Activated T-helper 1 cell treated with anti-CD3 and anti-CD28 coated beads, Interleukin-12 subunit alpha, Interleukin-12 subunit beta, Interleukin-2, Interleukin-4 antibody, amounts not matched to agents 30 ng/mL and 10 ng/mL and 1 ng/mL, durations not matched to agents 14 hours and 24 hours and 36 hours (primary cell): ENCODE measurements around the gene MAP4. TPM values are rescaled to one million over a fixed set of nuclear protein-coding genes. Genes with fewer than 3 reads are reported as not detected.
A peak's percentile ranks its signal among the peaks of the same experiment; 100 is the strongest.
"Not testable (repeated sequence)": the region's sequence is repeated elsewhere in the genome, so short reads cannot be mapped to it uniquely, and the experiment has no call there.

Experiments
- DNase-seq: peaks from one replicate; pipeline ENCODE4 v3.0.0; 2021; ENCODE audit warnings: low spot score
- H3K27ac Mint-ChIP-seq: one replicate; pipeline ENCODE4 v1.8.0; 2021; ENCODE audit warnings: mild to moderate bottlenecking, mixed read lengths
- H3K27me3 Mint-ChIP-seq: one replicate; pipeline ENCODE4 v1.8.0; 2022; ENCODE audit warnings: mild to moderate bottlenecking, moderate library complexity, mixed read lengths; ENCODE audit not compliant: insufficient read depth
- H3K36me3 Mint-ChIP-seq: one replicate; pipeline ENCODE4 v1.8.0; 2021; ENCODE audit warnings: low read depth, mixed read lengths
- H3K4me1 Mint-ChIP-seq: one replicate; pipeline ENCODE4 v1.8.0; 2021; ENCODE audit warnings: low read depth, mixed read lengths
- H3K4me3 Mint-ChIP-seq: one replicate; pipeline ENCODE4 v1.8.0; 2021; ENCODE audit warnings: mild to moderate bottlenecking, moderate library complexity, mixed read lengths
- H3K9me3 Mint-ChIP-seq: one replicate; pipeline ENCODE4 v1.8.0; 2021; ENCODE audit warnings: mixed read lengths
- intact Hi-C: fragments of 100-400 bp; cut with micrococcal nuclease; formaldehyde crosslinking; loops from one replicate; pipeline ENCODE4 v1.15.1; 2024
- total RNA-seq: library from RNA; stranded (reverse); gene quantifications from 2 replicates; pipeline ENCODE4 v1.2.3, GENCODE V29; 2022

MAP4 gene
- total RNA-seq, 1 donor from 2014 or later = 120 TPM

GRCh38 chr3:48026951-48027908 is 11.0 kb upstream of the MAP4 start:
- no peaks in the 10 kb centered on the region for H3K9me3 Mint-ChIP-seq

GRCh38 chr3:48026098-48026497 is 9.9 kb upstream of the MAP4 start:
- no peak for DNase-seq
- Mint-ChIP-seq H3K4me1 (peaks cover 17% of the 10 kb centered on the region), H3K27ac (no peak overlapping the region), H3K27me3 (no peaks in the 10 kb centered on the region), H3K4me3 (no peak overlapping the region), H3K36me3 (peaks cover 7% of the 10 kb centered on the region), H3K9me3 (no peaks in the 10 kb centered on the region)
- intact Hi-C loops = no loop called here

More at GRCh38 chr3:48026951-48027908, 11.0 kb upstream of the MAP4 start:
- H3K4me3 Mint-ChIP-seq = no peak overlapping the region
- H3K4me1 Mint-ChIP-seq = peaks cover 13% of the 10 kb centered on the region
- H3K36me3 Mint-ChIP-seq = peaks cover 5% of the 10 kb centered on the region
- intact Hi-C loops = no loop called here
- DNase-seq = no peak
- no peaks in the 10 kb centered on the region for H3K27me3 Mint-ChIP-seq
- no peak overlapping the region for H3K27ac Mint-ChIP-seq

- H3K4me1 Mint-ChIP-seq = peaks cover 17% of the 10 kb centered on the region
- intact Hi-C loops = no loop called here
- DNase-seq = no peak
- peaks cover 10% of the 10 kb centered on the region for H3K36me3 Mint-ChIP-seq
- no peaks in the 10 kb centered on the region for H3K9me3 Mint-ChIP-seq
- H3K27ac Mint-ChIP-seq = no peak overlapping the region
- H3K27me3 Mint-ChIP-seq = no peaks in the 10 kb centered on the region
- H3K4me3 Mint-ChIP-seq = no peak overlapping the region
These were observed 8.2 kb upstream of the MAP4 start for GRCh38 chr3:48024401-48024800.

- H3K4me1 Mint-ChIP-seq = peaks cover 17% of the 10 kb centered on the region
- H3K27ac Mint-ChIP-seq = no peak overlapping the region
- no peaks in the 10 kb centered on the region for H3K9me3 Mint-ChIP-seq
- peaks cover 10% of the 10 kb centered on the region for H3K36me3 Mint-ChIP-seq
- H3K4me3 Mint-ChIP-seq = no peak overlapping the region
- no peak for DNase-seq
- intact Hi-C loops = no loop called here
- H3K27me3 Mint-ChIP-seq = no peaks in the 10 kb centered on the region
These were observed 7.2 kb upstream of the MAP4 start for GRCh38 chr3:48023377-48023776.

GRCh38 chr3:48022178-48022577 is 6.0 kb upstream of the MAP4 start:
- H3K27ac Mint-ChIP-seq = no peak overlapping the region
- H3K27me3 Mint-ChIP-seq = no peaks in the 10 kb centered on the region
- DNase-seq = no peak

GRCh38 chr3:48018841-48019240 is 2.6 kb upstream of the MAP4 start:
- intact Hi-C loops = no loop called here
- Mint-ChIP-seq H3K27ac (no peak overlapping the region), H3K36me3 (peaks cover 4% of the 10 kb centered on the region)

More at GRCh38 chr3:48022178-48022577, 6.0 kb upstream of the MAP4 start:
- intact Hi-C loops = no loop called here
- peaks cover 6% of the 10 kb centered on the region for H3K36me3 Mint-ChIP-seq
- H3K4me1 Mint-ChIP-seq = peaks cover 23% of the 10 kb centered on the region
- no peak overlapping the region for H3K4me3 Mint-ChIP-seq
- no peaks in the 10 kb centered on the region for H3K9me3 Mint-ChIP-seq

GRCh38 chr3:48015431-48016180 is 610 bp downstream of the MAP4 start:
- Mint-ChIP-seq H3K27ac (no peak overlapping the region), H3K4me3 (no peak overlapping the region), H3K27me3 (no peaks in the 10 kb centered on the region), H3K36me3 (peaks cover 3% of the 10 kb centered on the region), H3K4me1 (peaks cover 47% of the 10 kb centered on the region), H3K9me3 (no peaks in the 10 kb centered on the region)
- intact Hi-C loops = no loop called here
- DNase-seq = no peak

More at GRCh38 chr3:48018841-48019240, 2.6 kb upstream of the MAP4 start:
- Mint-ChIP-seq H3K4me3 (no peak overlapping the region), H3K4me1 (peaks cover 47% of the 10 kb centered on the region), H3K9me3 (no peaks in the 10 kb centered on the region), H3K27me3 (no peaks in the 10 kb centered on the region)
- no peak for DNase-seq

GRCh38 chr3:48014358-48014757 is 1.9 kb downstream of the MAP4 start:
- intact Hi-C loops = no loop called here
- H3K4me3 Mint-ChIP-seq = no peak overlapping the region
- no peaks in the 10 kb centered on the region for H3K27me3 Mint-ChIP-seq
- H3K9me3 Mint-ChIP-seq = no peaks in the 10 kb centered on the region
- H3K27ac Mint-ChIP-seq = no peak overlapping the region
- H3K4me1 Mint-ChIP-seq = peaks cover 47% of the 10 kb centered on the region
- no peaks in the 10 kb centered on the region for H3K36me3 Mint-ChIP-seq
- DNase-seq = no peak

- H3K9me3 Mint-ChIP-seq = no peaks in the 10 kb centered on the region
- intact Hi-C loops = no loop called here
- H3K36me3 Mint-ChIP-seq = no peaks in the 10 kb centered on the region
- DNase-seq = no peak
- H3K27ac Mint-ChIP-seq = peak overlapping the region; percentile 37
- H3K27me3 Mint-ChIP-seq = no peaks in the 10 kb centered on the region
- H3K4me1 Mint-ChIP-seq = peaks cover 47% of the 10 kb centered on the region
- no peak overlapping the region for H3K4me3 Mint-ChIP-seq
These were observed 2.8 kb downstream of the MAP4 start for GRCh38 chr3:48013288-48013980.

GRCh38 chr3:48012659-48013058 is 3.6 kb downstream of the MAP4 start:
- H3K36me3 Mint-ChIP-seq = peaks cover 3% of the 10 kb centered on the region
- intact Hi-C loops = no loop called here
- H3K27me3 Mint-ChIP-seq = no peaks in the 10 kb centered on the region
- peaks cover 46% of the 10 kb centered on the region for H3K4me1 Mint-ChIP-seq
- H3K27ac Mint-ChIP-seq = no peak overlapping the region
- H3K9me3 Mint-ChIP-seq = no peaks in the 10 kb centered on the region
- no peak for DNase-seq
- H3K4me3 Mint-ChIP-seq = no peak overlapping the region

- H3K9me3 Mint-ChIP-seq, H3K4me3 Mint-ChIP-seq, H3K36me3 Mint-ChIP-seq, DNase-seq, H3K27me3 Mint-ChIP-seq, H3K27ac Mint-ChIP-seq, intact Hi-C loops: not testable (repeated sequence)
- H3K4me1 Mint-ChIP-seq = peaks cover 14% of the 10 kb centered on the region
These were observed 8.2 kb downstream of the MAP4 start for GRCh38 chr3:48008066-48008465.

- H3K36me3 Mint-ChIP-seq, H3K4me3 Mint-ChIP-seq, H3K27ac Mint-ChIP-seq, intact Hi-C loops, H3K9me3 Mint-ChIP-seq, DNase-seq, H3K27me3 Mint-ChIP-seq, H3K4me1 Mint-ChIP-seq: not testable (repeated sequence)
These were observed 8.9 kb downstream of the MAP4 start for GRCh38 chr3:48007361-48007760.
